ENCODE data around the gene GART.
"Not testable (repeated sequence)": the region's sequence is repeated elsewhere in the genome, so short reads cannot be mapped to it uniquely, and the experiment has no call there.

GART gene

GRCh38 chr21:33511639-33512038 is 30.3 kb downstream of the GART start:
- DNase-seq, result no peak

DNA sequence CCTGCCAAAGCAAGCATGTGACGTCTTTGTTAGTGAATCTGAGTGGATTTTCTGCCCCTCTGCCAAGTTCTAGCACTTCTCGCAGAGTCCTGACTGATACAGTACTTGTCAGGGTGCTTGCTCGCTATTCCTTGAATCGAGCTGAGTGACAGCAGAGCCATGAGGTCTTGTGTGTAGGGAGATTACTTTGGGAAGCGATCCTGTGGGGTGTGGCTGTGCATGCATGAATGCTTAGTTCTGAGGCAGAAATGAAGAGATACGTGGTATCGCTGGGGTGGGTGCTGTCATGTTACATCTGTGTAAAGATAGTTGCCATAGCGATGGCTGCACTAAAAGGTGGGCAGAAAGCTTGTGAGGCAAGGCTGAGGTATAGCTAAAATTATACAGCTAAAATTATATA is 31.1 kb downstream of the GART start:
- DNase-seq, result no peak

- not testable (repeated sequence) for DNase-seq
Measured at GRCh38 chr21:33507003-33507402, 34.9 kb downstream of the GART start.

- no peak for DNase-seq
Measured at GRCh38 chr21:33505833-33506232, 36.1 kb downstream of the GART start.

DNA sequence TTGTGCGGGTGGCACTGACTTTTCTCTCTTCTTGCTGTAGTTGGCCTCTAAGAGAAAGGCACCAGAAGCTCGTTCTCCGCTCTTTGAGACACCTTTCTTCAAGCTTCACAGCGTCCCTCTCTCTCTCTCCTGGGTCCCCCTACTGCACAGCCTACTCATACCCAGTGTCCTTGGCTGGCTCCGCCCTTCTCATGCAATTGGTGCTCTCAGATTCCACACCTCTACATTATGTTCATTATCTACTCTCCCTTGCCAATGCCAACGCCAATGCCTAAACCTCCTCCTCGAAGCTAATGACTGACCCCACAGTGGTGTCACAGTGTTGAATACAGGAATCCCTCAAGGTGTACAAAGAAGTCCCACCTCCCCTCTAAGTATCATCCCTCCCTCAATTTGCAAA is 45.6 kb downstream of the GART start:
- DNase-seq, result no peak

GRCh38 chr21:33495743-33496142 is 46.2 kb downstream of the GART start:
- no peak for DNase-seq

DNA sequence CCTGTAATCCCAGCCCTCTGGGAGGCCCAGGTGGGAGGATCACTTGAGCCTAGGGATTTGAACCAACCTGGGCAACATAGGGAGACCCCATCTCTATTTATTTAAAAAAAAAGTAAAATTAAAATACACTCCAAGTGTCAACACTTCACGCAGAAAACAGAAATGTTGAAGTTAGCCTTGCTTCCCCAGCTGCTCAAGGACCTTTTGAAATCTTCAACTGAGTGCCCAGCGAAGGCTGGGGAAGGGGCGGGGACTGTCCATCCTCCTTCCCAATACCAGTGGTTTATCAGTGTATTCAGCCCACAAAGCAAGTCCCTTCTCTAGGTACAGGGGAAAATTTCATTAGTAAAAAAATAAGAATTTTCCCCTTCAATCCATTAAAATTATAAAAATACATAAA is 48.2 kb downstream of the GART start:
- DNase-seq, result no peak

GRCh38 chr21:33492571-33492970 is 49.3 kb downstream of the GART start:
- DNase-seq, result no peak

GRCh38 chr21:33491373-33492102 is 50.4 kb downstream of the GART start, which contains the start of gene DNAJC28:
DNAJC28 (minus strand) TSS chr21:33491716; CDS start chr21:33489393, 2,323 bp downstream.
- peak; percentile 93 to 95 for DNase-seq

- DNase-seq, result no peak
Measured at GRCh38 chr21:33490991-33491372, 50.9 kb downstream of the GART start.

- no peak for DNase-seq
Measured at GRCh38 chr21:33488936-33489335, 53.0 kb downstream of the GART start.

DNA sequence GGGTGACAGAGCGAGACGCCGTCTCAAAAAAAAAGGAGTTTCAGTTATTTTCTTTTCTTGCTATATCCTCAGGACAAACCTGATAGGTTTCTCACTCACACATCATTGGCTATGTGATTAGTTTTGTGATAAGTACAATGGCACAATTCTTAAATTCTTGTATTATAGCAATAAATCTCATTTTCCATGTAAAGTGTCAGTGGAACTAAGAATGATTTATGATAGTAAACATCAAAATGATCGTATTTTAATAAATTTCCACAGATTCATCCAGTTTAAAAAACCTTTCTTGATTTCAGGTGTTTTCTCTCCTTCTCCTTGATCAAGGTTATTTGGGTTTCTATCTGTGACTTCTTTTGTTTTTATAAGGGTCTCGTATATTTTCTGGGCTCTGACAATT is 53.9 kb downstream of the GART start:
- no peak for DNase-seq

- no peak for DNase-seq
Measured at GRCh38 chr21:33481314-33481943, 60.5 kb downstream of the GART start.

DNA sequence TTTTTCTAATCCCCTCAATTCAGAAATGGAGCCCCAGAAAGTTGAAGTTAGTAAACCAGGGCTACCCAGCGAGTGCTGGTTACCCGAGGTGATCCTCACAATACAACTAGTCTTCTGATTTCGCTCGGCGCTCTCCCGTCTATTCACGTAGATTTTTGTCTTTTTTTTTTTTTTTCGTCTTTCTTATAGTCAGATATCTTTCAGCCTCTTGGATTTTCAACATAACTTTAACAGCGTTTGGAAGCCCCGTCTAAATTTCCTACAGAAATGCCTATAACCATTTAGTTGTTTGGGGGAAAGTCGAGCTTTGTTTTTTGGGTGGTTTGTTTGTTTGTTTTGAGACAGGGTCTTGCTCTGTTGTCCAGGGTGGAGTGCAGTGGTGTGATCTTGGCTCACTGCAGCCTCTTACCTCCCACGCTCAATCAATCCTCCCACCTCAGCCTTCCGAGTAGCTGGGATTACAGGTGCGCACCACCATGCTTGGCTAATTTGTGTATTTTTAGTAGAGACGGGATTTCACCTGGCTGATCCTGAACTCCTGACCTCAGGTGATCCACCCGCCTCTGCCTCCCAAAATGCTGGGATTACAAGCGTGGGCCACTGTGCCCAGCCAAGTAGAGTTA is 61.3 kb downstream of the GART start:
- no peak for DNase-seq

DNA sequence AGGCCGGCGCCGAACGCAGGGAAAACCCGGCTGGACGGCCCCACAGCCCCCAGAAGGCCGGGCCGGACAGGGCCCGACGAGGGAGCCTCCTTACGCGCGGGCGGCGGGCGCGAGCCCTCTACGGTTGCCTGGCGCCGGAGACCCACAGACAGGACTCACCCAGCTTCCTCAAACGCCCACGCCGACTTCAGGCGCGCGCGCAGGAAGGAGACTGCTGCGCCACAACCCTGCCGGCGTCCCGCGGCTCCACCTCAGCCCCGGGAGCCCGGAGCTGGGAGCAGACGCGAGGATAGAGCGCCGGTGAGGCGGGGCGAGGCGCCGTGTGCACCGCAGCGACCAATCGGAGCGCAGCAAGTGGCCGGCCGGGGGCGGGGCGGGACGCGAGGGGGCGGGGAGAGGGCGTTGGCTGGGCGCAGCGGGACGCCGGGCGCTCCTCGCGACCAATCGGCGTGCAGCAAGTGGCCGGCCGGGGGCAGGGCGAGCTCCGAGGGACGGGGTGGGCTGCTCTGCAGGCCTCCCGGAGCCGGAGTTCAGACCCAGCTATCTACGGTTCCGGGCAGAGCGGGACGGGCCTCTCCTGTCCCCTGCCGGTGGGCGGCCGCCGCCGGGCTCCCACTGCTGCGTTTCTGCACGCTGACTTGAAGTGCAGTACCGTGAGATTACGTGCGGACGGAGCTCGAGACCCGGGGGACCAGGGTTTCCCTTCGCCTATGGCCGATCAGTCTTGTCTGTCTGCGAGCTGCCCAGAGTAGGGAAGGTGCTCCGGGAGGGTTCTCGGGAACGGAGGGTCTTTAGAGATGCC is 62.0 kb downstream of the GART start, which contains the start of gene TMEM50B:
Gene TMEM50B, minus strand, starts transcription at position 296 of the 802 bp plus-strand sequence. CDS start 11,089 bp downstream, outside the sequence.
- peak; percentile 95 to 97 for DNase-seq

- peak; percentile 41 to 49 for DNase-seq
Measured at GRCh38 chr21:33478935-33479678, 62.8 kb downstream of the GART start.

DNA sequence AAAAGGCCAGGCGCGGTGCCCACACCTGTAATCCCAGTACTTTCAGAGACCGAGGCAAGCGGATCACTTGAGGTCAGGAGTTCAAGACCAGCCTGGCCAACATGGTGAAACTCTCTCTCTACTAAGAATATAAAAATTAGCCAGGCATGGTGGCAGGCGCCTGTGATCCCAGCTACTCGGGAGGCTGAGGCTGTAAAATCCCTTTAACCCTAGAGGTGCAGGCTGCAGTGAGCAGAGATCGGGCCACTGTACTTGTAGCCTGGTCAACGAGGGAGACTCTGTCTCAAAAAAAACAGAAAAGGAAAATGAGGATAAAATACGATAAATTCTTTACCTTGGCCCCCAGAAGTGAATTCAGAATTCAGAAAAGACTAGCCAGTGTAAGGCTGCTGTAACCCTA is 63.7 kb downstream of the GART start:
- DNase-seq, result no peak

- DNase-seq, result no peak
Measured at GRCh38 chr21:33477066-33477465, 64.9 kb downstream of the GART start.

- no peak for DNase-seq
Measured at GRCh38 chr21:33473344-33473743, 68.6 kb downstream of the GART start.

GRCh38 chr21:33470701-33471100 is 71.2 kb downstream of the GART start:
- no peak for DNase-seq

DNA sequence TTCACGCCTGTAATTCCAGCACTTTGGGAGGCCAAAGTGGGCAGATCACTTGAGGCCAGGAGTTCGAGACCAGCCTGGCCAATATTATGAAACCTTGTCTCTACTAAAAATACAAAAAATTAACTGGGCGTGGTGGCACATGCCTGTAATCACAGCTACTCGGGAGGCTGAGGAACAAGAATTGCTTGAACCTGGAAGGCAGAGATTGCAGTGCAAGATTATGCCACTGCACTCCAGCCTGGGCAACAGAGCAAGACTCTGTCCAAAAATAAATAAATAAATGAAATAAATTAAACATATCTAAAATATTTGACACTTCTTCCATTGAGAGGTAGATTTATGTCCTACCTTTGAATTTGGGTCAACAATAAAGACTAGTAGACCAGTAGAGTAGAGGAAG is 72.7 kb downstream of the GART start:
- DNase-seq, result not testable (repeated sequence)

GRCh38 chr21:33461538-33462250 is 80.2 kb downstream of the GART start:
- no peak for DNase-seq
